GM18526 (cell line): ENCODE data around the gene MAGEA11.

Source experiments
- POLR2A ChIP-seq: IDR thresholded peaks from 3 replicates; pipeline ENCODE4 v1.6.1; 2011; ENCODE audit not compliant: insufficient read length; ENCODE audit errors: extremely low read depth

The MAGEA11 gene, protein sequence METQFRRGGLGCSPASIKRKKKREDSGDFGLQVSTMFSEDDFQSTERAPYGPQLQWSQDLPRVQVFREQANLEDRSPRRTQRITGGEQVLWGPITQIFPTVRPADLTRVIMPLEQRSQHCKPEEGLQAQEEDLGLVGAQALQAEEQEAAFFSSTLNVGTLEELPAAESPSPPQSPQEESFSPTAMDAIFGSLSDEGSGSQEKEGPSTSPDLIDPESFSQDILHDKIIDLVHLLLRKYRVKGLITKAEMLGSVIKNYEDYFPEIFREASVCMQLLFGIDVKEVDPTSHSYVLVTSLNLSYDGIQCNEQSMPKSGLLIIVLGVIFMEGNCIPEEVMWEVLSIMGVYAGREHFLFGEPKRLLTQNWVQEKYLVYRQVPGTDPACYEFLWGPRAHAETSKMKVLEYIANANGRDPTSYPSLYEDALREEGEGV

DNA sequence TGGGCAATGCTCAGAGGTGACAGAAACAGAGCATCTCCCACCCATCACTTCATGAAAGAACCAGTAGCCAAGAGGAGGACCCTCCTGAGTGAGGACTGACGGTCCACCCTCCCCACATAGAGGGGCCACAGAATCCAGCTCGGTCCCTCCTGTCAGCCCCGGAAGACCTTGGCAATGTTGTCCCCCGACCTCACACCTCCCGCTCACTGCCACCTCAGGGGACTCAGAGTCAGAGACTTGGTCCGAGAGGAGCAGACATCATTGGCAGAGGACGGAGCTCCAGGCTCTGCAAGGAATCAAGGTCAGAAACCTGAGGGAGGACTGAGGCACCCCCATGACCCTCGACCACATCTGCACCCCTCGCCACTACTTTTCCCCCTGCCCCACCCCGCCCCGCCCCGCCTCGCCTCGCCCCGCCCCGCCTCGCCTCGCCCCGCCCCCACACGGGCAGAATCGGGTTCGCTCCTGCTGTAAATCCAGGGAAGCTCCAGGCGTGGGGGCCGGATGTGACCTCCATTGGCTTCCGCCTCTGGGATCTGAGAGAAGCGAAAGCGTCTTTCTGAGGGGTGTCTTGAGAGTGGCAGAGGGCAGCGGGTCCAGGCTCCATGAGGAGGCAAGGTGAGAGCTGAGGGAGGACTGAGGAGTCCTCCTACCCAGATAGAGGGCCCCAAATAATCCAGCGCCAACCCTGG lies at the start of gene MAGEA11:
MAGEA11 (plus strand) TSS at position 516 of the 692 bp plus-strand sequence. CDS start 1,100 bp downstream, outside the sequence.
- no peak for TF ChIP-seq POLR2A

DNA sequence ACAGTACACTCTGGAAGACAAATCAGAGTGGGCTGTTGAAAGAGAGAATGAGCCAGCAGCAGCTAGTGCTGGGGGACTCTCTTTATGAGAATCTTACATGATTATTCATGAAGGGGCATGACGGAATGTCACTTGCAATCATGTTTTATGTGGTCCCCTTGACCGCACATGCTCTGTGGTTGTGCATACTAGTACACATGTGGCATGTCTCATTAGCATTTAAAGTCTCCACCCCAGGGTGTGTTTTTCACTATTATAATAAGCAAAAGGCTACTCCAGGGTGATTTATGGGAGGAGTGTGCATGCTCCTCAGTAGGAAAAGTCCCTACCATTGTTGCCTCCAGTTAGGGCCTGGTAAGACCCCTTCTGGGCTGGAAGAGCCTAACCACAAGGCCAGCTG lies 30.7 kb upstream of the MAGEA11 start:
- TF ChIP-seq POLR2A, result no peak

DNA sequence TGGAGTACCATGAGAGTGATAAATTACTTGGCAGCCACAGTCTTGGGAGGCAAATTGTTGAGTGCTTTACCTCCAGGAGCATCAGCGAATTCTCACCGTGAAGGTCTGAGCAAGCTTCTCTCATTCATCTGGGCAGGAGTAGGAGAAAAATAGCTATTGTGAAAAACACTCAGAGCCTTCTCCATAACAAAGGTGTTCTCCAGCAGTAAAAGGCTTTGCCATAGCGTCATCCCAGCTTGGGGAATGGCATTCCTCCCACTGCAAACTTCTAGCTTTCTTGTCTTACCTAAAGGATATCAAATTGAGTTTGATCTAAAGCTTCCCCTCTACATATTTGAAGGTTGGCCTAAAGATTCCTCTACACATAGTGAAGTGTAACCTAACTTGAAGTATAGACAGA lies 29.8 kb upstream of the MAGEA11 start:
- TF ChIP-seq POLR2A, result no peak

DNA sequence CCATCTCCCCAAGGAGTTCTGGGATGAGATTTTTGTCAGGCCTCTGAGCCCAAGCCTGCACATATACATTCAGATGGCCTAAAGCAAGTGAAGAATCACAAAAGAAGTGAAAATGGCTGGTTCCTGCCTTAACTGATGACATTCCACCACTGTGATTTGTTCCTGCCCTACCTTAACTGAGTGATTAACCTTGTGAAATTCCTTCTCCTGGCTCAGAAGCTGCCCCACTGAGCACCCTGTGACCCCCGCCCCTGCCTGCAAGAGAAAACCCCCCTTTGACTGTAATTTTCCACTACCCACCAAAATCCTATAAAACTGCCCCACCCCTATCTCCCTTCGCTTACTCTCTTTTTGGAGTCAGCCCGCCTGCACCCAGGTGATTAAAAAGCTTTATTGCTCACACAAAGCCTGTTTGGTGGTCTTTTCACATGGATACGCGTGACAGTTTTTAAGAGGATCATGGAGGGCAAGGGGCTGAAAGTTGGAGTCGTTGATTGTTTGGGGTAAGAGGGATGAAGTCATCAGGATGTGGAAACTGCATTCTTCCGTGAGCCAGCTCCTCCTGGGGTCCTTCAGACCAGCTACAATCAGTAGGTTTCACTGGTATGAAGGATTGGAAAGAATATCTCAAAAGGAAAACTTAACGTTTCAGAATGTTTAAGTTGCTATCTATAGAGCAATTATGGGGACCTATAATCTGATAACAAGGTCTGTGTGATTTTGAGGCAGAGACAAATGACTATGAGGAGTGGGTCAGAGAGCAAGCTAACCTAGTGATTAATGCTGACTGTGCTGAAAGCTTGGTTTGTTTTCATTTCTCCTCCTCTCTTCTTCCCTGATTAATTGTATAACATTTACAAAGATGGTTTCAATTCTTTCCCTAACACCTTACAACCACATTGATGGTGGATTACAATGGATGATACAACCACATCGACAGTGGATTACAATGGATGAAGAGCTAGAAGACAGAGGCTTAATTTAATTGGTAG lies 28.6 kb upstream of the MAGEA11 start:
- no peak for TF ChIP-seq POLR2A

DNA sequence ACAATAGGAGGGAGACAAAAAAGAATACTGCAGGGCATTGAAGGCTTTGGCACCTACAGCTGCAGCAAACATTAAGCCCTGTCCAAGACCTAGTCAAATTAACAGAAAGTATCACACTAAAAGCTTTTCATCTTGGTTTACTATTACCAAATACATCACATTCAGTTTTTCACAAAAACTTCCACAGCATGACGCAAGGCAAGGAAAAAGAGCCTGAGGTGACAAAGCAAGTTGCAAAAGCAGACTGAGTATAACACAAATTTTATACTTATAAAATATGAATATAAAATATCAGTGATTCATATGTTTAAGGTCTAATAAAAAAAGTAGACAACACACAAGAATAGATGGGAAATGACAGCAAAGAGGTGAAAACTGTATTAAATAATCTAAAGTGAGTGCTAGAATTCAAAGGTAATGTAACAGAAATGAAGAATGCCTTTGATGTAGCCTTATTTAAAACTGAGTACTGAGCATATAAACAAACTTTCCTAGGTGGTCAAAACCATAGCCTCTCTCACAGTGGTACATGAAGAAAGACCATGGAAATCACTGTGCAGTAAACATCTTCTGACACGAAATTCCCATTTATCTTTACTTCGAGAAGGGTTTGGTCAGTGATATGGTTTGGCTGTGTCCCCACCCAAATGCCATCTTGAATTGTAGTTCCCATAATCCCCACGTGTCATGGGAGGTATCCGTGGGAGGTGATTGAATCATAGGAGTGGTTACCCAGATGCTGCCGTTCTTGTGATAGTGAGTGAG lies 27.7 kb upstream of the MAGEA11 start:
- TF ChIP-seq POLR2A, result no peak

DNA sequence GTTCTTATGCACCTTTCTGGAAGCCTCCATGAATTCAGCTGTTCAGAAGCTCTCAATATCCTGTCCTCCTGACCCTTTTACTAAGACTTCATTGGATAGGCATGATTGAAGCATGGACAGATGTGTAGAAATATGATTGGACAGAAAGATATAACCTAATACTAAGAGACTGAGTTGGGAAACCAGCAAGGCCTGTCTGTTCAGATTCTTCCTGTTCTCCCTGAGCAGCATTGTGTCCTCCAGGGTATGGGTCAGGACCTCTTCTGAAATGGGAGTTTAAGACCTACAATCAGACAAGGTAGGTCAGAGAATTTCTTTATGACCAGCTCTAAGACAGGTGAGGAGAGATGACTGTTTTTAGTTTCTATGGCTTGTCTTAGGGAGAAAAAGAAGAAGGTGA lies 23.9 kb upstream of the MAGEA11 start:
- no peak for TF ChIP-seq POLR2A

DNA sequence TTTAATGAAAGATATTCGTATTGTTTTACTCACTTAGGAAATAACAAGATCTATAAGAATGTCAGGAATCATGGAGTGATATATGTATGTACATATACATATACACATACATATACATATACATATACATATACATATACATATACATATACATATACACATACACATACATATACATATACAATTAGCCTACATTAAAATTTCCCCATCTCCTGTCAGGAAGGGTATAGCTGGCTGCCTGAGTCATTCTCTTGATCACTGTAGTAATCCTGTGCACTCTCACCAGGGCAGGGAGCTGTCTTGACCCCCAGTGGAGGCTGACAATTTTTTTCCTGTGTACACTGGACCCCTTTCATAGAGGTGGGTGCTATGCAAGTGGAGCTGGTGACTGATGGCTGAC lies 23.3 kb upstream of the MAGEA11 start:
- no peak for TF ChIP-seq POLR2A

DNA sequence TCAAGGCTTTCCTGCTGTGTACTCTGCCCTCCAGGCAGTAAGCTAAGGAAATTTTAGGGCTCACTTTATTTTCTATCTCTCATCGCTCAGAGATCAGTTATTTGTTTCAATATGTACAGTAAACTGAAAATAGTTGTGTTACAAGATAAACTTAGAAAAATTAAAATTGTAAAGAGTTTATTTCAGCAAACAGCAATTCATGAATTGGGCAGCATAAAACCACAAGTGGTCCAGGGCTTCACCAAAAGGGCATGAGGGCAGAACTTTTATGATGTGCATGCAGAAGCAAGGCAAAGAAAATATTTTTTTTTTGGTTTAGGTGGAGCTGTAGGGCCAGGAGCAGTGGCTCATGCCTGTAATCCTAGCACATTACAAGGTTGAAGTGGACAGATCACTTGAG lies 20.1 kb upstream of the MAGEA11 start:
- TF ChIP-seq POLR2A, result no peak

DNA sequence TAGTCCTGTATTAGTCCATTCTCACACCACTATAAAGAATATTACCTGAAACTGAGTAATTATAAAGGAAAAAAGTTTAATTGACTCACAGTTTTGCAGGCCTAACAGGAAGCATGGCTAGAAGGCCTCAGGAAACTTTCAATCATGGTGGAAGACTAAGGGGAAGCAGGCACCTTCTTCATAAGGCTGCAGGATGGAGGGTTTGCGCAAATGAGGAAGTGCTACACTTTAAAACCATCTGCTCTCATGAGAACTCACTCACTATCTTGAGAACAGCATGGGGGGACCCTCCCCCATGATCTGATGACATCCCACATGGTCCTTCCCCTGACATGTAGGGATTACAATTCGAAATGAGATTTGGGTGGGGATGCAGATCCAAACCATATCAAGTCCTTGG lies 12.1 kb upstream of the MAGEA11 start:
- TF ChIP-seq POLR2A, result no peak

DNA sequence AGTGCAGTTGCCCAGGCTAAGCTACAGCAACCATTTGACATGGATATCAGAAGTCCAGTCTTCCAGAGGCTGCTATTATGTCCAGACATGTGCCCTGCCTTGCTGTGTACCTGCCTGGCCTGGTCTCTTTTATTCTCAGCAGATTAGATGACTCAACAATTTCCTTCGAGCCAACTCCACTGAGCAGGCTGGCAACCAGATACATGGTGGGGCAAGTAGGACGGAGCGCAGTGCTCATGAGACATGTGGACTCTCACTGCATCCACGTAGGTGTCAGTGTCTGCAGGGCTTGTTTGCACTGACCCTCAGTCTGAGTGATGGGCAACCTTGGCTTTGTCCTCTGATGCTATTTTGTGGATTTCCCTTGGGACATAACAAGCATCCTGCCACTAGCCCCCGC lies 7.2 kb upstream of the MAGEA11 start:
- no peak for TF ChIP-seq POLR2A

DNA sequence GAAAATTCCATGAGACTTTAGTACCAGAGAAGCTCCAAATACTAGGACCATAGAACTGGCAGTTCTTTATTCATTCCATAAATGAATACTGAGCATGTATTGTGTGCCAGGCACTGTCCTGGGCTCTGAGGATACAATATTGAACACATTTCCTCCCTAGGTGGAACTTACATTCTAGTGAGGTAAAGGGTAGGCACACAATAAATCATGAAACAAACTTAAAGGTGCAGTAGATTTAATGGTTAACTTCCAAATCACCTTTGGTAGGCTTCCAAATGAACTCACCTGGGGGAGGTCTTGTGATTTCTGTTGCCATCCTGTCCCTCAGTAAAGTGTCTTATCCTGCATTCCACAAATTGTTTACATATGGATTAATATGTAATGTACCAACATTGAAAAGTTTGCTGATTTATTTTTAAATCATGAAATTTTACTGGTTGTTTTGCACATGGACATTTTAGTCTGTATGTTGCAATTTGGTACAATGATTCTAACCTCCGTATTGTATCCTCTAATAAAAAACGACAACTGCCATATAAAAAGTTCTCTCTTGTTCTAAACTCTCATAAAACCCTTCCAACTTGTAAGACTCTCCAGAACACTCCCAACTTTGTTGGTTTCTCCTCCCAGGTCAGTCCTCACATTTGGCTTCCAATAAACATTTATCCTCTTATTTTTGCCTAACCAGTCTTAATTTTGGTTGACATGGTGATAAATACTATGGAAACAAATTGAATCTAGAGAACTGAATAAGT lies 4.5 kb upstream of the MAGEA11 start:
- no peak for TF ChIP-seq POLR2A

DNA sequence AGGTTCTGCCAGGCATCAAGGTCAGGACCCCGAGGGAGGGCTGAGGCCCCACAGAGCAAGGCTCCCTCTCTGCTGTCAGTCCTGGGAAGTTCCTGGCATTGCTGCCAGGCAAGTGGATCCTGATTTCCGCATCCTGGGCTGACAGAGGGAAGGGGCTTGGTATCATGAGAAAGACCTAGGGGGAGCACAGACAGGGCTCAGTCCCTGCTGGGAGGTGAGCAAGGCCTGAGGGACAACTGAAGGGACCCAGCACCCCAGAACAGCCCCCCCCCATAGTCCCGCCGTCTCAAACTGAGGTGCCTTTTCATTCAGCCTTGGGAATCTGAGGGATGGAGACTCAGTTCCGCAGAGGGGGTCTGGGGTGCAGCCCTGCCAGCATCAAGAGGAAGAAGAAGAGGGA lies 971 bp downstream of the MAGEA11 start:
- no peak for TF ChIP-seq POLR2A

DNA sequence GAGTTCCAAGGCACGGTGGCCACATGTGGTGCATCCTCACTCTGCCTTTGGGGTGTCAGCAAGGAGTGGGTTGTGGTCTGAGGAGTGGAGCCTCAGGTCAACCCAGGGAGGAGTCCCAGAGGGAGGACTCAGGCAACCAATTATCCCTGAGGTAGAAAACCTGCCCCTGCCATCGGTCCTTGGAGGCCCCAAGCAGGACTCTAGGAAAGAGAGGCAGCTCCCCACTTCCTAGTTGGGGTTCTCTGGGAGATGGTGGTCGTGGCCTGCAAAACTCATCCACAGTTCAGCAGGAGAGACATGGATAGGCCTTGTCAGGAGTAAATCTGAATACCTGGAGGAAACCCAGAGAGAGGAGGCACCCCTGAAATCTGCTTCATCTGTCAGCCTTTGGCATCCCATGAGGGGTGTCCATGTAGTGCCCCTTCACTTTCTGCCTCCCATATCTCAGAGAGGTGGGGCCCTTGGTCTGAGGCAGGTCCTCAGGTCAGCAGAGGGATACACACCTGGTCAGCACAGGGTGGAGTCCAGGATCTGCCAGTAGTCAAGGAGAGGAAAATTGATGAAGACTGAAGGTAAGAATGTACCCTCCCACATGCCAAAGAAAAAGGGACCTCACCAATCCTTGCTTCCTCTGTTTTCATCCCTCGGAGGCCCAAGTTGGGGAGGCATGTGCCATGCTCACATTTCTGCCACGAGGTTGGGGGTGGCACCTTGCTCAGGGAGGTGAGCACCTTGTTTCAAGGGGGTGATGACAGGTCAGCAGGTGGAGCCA lies 1.6 kb downstream of the MAGEA11 start:
- no peak for TF ChIP-seq POLR2A
